Rectal smooth muscle tissue (tissue), 1 donor: ENCODE measurements around the gene CDKN1B.

Experiments
- H3K27ac ChIP-seq: one replicate; pipeline ENCODE4 v1.7.0; 2013; ENCODE audit warnings: low read depth, low read length, inconsistent platforms
- H3K27me3 ChIP-seq: one replicate; pipeline ENCODE4 v1.7.0; 2013; ENCODE audit warnings: low read length; ENCODE audit not compliant: control insufficient read depth, insufficient read depth
- H3K36me3 ChIP-seq: one replicate; pipeline ENCODE4 v1.7.0; 2013; ENCODE audit warnings: low read length; ENCODE audit not compliant: control insufficient read depth, insufficient read depth
- H3K4me1 ChIP-seq: one replicate; pipeline ENCODE4 v1.7.0; 2013; ENCODE audit warnings: low read length; ENCODE audit not compliant: control insufficient read depth, insufficient read depth
- H3K4me3 ChIP-seq: one replicate; pipeline ENCODE4 v1.7.0; 2013; ENCODE audit warnings: low read length
- H3K9ac ChIP-seq: one replicate; pipeline ENCODE4 v1.7.0; 2013; ENCODE audit warnings: low read length

The CDKN1B gene

GRCh38 chr12:12713932-12714275 lies 3.3 kb upstream of the CDKN1B start:
- H3K4me3 ChIP-seq: peak overlapping the region; percentile 65
- peak overlapping the region; percentile 19 for H3K9ac ChIP-seq
- no peaks in the 10 kb centered on the region for H3K27me3 ChIP-seq
- peaks cover 1% of the 10 kb centered on the region for H3K36me3 ChIP-seq
- H3K27ac ChIP-seq: peak overlapping the region; percentile 98
- H3K4me1 ChIP-seq: peaks cover 21% of the 10 kb centered on the region

GRCh38 chr12:12714276-12715021 lies 2.7 kb upstream of the CDKN1B start:
- H3K27me3 ChIP-seq: no peaks in the 10 kb centered on the region
- H3K9ac ChIP-seq: peak overlapping the region; percentile 19
- peaks cover 22% of the 10 kb centered on the region for H3K4me1 ChIP-seq
- H3K27ac ChIP-seq: peak overlapping the region; percentile 98
- peak overlapping the region; percentile 65 for H3K4me3 ChIP-seq
- H3K36me3 ChIP-seq: peaks cover 5% of the 10 kb centered on the region

GRCh38 chr12:12715128-12715458 lies 2.1 kb upstream of the CDKN1B start:
- no peak overlapping the region for H3K9ac ChIP-seq
- H3K4me3 ChIP-seq: peak overlapping the region; percentile 65
- H3K4me1 ChIP-seq: peaks cover 22% of the 10 kb centered on the region
- peak overlapping the region; percentile 98 for H3K27ac ChIP-seq
- H3K36me3 ChIP-seq: peaks cover 7% of the 10 kb centered on the region
- H3K27me3 ChIP-seq: no peaks in the 10 kb centered on the region

- H3K4me1 ChIP-seq: peaks cover 25% of the 10 kb centered on the region
- H3K4me3 ChIP-seq: peak overlapping the region; percentile 65
Observed at GRCh38 chr12:12715459-12716150, 1.6 kb upstream of the CDKN1B start.

GRCh38 chr12:12716151-12716792 lies 896 bp upstream of the CDKN1B start:
- H3K4me1 ChIP-seq: peaks cover 29% of the 10 kb centered on the region
- no peaks in the 10 kb centered on the region for H3K27me3 ChIP-seq
- H3K27ac ChIP-seq: peak overlapping the region; percentile 98
- H3K36me3 ChIP-seq: peaks cover 12% of the 10 kb centered on the region
- H3K4me3 ChIP-seq: peak overlapping the region; percentile 65
- peak overlapping the region; percentile 74 for H3K9ac ChIP-seq

More at GRCh38 chr12:12715459-12716150, 1.6 kb upstream of the CDKN1B start:
- H3K27me3 ChIP-seq: no peaks in the 10 kb centered on the region
- H3K27ac ChIP-seq: peak overlapping the region; percentile 98
- peaks cover 7% of the 10 kb centered on the region for H3K36me3 ChIP-seq
- H3K9ac ChIP-seq: peak overlapping the region; percentile 74

GRCh38 chr12:12717586-12718380 lies 615 bp downstream of the CDKN1B start:
- H3K4me1 ChIP-seq: peaks cover 35% of the 10 kb centered on the region
- H3K27me3 ChIP-seq: no peaks in the 10 kb centered on the region
- H3K4me3 ChIP-seq: peak overlapping the region; percentile 99
- H3K36me3 ChIP-seq: peaks cover 16% of the 10 kb centered on the region
- peak overlapping the region; percentile 98 for H3K27ac ChIP-seq
- H3K9ac ChIP-seq: peak overlapping the region; percentile 99

- H3K9ac ChIP-seq: peak overlapping the region; percentile 99
- H3K4me1 ChIP-seq: peaks cover 38% of the 10 kb centered on the region
- H3K36me3 ChIP-seq: peaks cover 16% of the 10 kb centered on the region
- peak overlapping the region; percentile 99 for H3K4me3 ChIP-seq
- H3K27ac ChIP-seq: peak overlapping the region; percentile 98
- H3K27me3 ChIP-seq: no peaks in the 10 kb centered on the region
Observed at GRCh38 chr12:12718381-12718759, 1.2 kb downstream of the CDKN1B start.

- Histone ChIP-seq H3K36me3 (peaks cover 16% of the 10 kb centered on the region), H3K27me3 (no peaks in the 10 kb centered on the region), H3K4me1 (peaks cover 39% of the 10 kb centered on the region), H3K27ac (peak overlapping the region; percentile 98), H3K9ac (peak overlapping the region; percentile 99), H3K4me3 (peak overlapping the region; percentile 99)
Observed at GRCh38 chr12:12718853-12719252, 1.7 kb downstream of the CDKN1B start.

GRCh38 chr12:12719496-12719895 lies 2.3 kb downstream of the CDKN1B start:
- Histone ChIP-seq H3K9ac (peak overlapping the region; percentile 99), H3K4me1 (peaks cover 37% of the 10 kb centered on the region), H3K27me3 (no peaks in the 10 kb centered on the region), H3K4me3 (peak overlapping the region; percentile 99), H3K36me3 (peaks cover 16% of the 10 kb centered on the region), H3K27ac (peak overlapping the region; percentile 98)

- Histone ChIP-seq H3K4me3 (peak overlapping the region; percentile 99), H3K36me3 (peaks cover 16% of the 10 kb centered on the region), H3K27ac (peak overlapping the region; percentile 98), H3K9ac (no peak overlapping the region), H3K4me1 (peaks cover 31% of the 10 kb centered on the region), H3K27me3 (no peaks in the 10 kb centered on the region)
Observed at GRCh38 chr12:12720052-12720451, 2.9 kb downstream of the CDKN1B start.

- Histone ChIP-seq H3K27ac (peak overlapping the region; percentile 45), H3K4me1 (peaks cover 25% of the 10 kb centered on the region), H3K27me3 (no peaks in the 10 kb centered on the region), H3K9ac (no peak overlapping the region), H3K36me3 (peaks cover 16% of the 10 kb centered on the region), H3K4me3 (peak overlapping the region; percentile 41)
Observed at GRCh38 chr12:12720672-12721161, 3.5 kb downstream of the CDKN1B start.
